Kidney epithelial cell (primary cell): ENCODE data around the gene SERTAD1. TPM values are rescaled to one million over a fixed set of nuclear protein-coding genes. Genes with fewer than 3 reads are reported as not detected.

ENCODE experiments used
- DNase-seq: peaks from one replicate; pipeline ENCODE4 v3.0.0-alpha.2; 2010; ENCODE audit warnings: low read depth
- H3K27me3 ChIP-seq: 2 replicates; pipeline ENCODE4 v1.6.0; 2011; ENCODE audit warnings: low read length; ENCODE audit not compliant: control insufficient read depth, insufficient read depth
- H3K36me3 ChIP-seq: 2 replicates; pipeline ENCODE4 v1.5.1; 2011; ENCODE audit warnings: low read length; ENCODE audit not compliant: control insufficient read depth, insufficient read depth
- H3K4me3 ChIP-seq: 2 replicates; pipeline ENCODE4 v1.5.1; 2011; ENCODE audit warnings: low read depth, mild to moderate bottlenecking, control low read depth, low read length
- CTCF ChIP-seq: IDR thresholded peaks from 2 replicates; pipeline ENCODE4 v1.5.1; 2011; ENCODE audit warnings: mild to moderate bottlenecking, moderate library complexity, low read length, control low read depth, inconsistent platforms; ENCODE audit not compliant: insufficient read depth, poor library complexity, severe bottlenecking
- total RNA-seq: library from RNA; depleted of rRNA; stranded (reverse); fragments of >200 nt; gene quantifications from 2 replicates; pipeline ENCODE4 v1.2.3, GENCODE V29; 2015

Gene SERTAD1
- total RNA-seq, 1 donor from 2014 or later: 12.3 TPM

- DNase-seq: no peak
- peaks cover 16% of the 10 kb centered on the region for H3K27me3 ChIP-seq
These were observed 32.8 kb downstream of the SERTAD1 start for GRCh38 chr19:40392894-40393517.

GRCh38 chr19:40392123-40392522 is 33.7 kb downstream of the SERTAD1 start:
- TF ChIP-seq CTCF: no peak
- DNase-seq: no peak

More at GRCh38 chr19:40392894-40393517, 32.8 kb downstream of the SERTAD1 start:
- peak; percentile 28 for TF ChIP-seq CTCF
- Histone ChIP-seq H3K4me3 (no peak overlapping the region), H3K36me3 (no peaks in the 10 kb centered on the region)

GRCh38 chr19:40390084-40390742 is 35.6 kb downstream of the SERTAD1 start, which contains the start of gene HIPK4:
Gene HIPK4 (minus strand): TSS chr19:40390181. CDS start chr19:40389902, 279 bp downstream.
- H3K36me3 ChIP-seq: no peaks in the 10 kb centered on the region
- no peak for TF ChIP-seq CTCF
- H3K4me3 ChIP-seq: no peak within 1 kb of the TSS
- no peak for DNase-seq
- peaks cover 4% of the 10 kb centered on the region for H3K27me3 ChIP-seq

More at GRCh38 chr19:40392123-40392522, 33.7 kb downstream of the SERTAD1 start:
- Histone ChIP-seq H3K4me3 (no peak overlapping the region), H3K36me3 (no peaks in the 10 kb centered on the region), H3K27me3 (peaks cover 14% of the 10 kb centered on the region)

- Histone ChIP-seq H3K4me3 (no peak overlapping the region), H3K27me3 (no peaks in the 10 kb centered on the region), H3K36me3 (no peaks in the 10 kb centered on the region)
- DNase-seq: no peak
- no peak for TF ChIP-seq CTCF
These were observed 36.2 kb downstream of the SERTAD1 start for GRCh38 chr19:40389404-40390083.

- no peaks in the 10 kb centered on the region for H3K36me3 ChIP-seq
- TF ChIP-seq CTCF: no peak
- DNase-seq: no peak
These were observed 37.3 kb downstream of the SERTAD1 start for GRCh38 chr19:40388481-40388880.

More at GRCh38 chr19:40388481-40388880, 37.3 kb downstream of the SERTAD1 start:
- Histone ChIP-seq H3K27me3 (peaks cover 3% of the 10 kb centered on the region), H3K4me3 (no peak overlapping the region)
